ENCODE measurements around the gene TMEM43. TPM values are rescaled to one million over a fixed set of nuclear protein-coding genes. Genes with fewer than 3 reads are reported as not detected.
A peak's percentile ranks its signal among the peaks of the same experiment; 100 is the strongest.

The TMEM43 gene
- total RNA-seq, 1 experiment from 2014 or later = 120 TPM

DNA sequence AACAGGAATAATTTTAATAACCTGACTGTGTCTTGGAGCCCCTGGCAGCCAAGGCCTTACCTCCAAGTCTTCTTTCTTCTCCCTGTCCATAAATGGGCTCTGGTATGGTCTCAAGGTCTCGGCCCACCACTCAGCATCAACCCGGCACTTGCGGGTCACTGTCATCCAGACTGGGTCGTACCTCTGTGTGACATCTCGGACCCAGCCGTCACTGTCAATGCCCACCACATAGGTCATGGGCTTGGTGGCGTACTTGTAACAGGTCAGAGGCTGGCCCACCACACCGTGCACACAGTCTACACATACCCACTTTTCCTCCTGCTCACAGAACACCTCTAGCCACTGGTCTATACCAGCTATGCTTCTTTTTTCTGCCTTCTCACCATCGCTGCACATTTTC, 33.1 kb downstream of the TMEM43 start:
- TF ChIP-seq CTCF (IDR thresholded peaks at IDR 0.05; ENCODE audit: unreplicated experiment) = no peak
- ChIA-PET POLR2A (interaction anchor here (0.7 to 4.5 kb wide), 5 partner anchors 8 to 29 kb away, joined by 3 to 36 read pairs (median 3); partner anchors contain the start of genes LSM3 and XPC), CTCF (interaction anchor here (1.2 kb wide), 1 partner anchor 21 kb away, joined by 3 read pairs; the partner anchor contains the start of genes LSM3 and XPC)
- Mint-ChIP-seq H3K36me3 (ENCODE audit: insufficient read depth, unreplicated experiment) (peaks cover 100% of the 10 kb centered on the region), H3K27ac (ENCODE audit: low read depth, unreplicated experiment) (no peak overlapping the region), H3K4me3 (ENCODE audit: unreplicated experiment) (no peak overlapping the region), H3K4me1 (ENCODE audit: insufficient read depth, unreplicated experiment) (peaks cover 6% of the 10 kb centered on the region), H3K9me3 (ENCODE audit: unreplicated experiment) (no peaks in the 10 kb centered on the region), H3K27me3 (ENCODE audit: insufficient read depth, unreplicated experiment) (no peaks in the 10 kb centered on the region)
- intact Hi-C loops (cut with micrococcal nuclease) = no loop called here
- no peak for DNase-seq (ENCODE audit: unreplicated experiment)
- BruUV-seq (replicated peaks) = no TSS peak

DNA sequence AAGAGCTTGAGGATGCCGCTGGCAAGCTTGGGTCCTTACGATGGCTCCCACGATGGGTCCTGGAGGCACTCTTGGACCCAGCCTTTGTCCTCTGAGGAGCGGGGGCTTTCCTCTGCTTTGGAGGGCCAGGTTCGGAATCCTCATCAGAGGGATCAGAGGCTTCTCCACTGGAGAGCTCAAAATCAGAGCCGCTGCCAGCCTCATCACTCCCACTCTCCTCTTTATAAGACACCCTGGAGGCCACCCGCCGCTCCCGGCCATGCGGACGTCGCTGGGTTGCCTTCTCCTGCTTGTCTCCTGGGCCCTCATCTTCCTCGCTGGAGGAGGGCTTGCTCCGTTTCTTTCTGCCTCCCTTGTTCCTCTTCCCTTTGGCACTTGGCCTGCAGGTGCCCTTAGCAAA, 33.5 kb downstream of the TMEM43 start:
- Mint-ChIP-seq H3K9me3 (ENCODE audit: unreplicated experiment) (no peaks in the 10 kb centered on the region), H3K4me1 (ENCODE audit: insufficient read depth, unreplicated experiment) (peaks cover 6% of the 10 kb centered on the region), H3K36me3 (ENCODE audit: insufficient read depth, unreplicated experiment) (peaks cover 100% of the 10 kb centered on the region), H3K27ac (ENCODE audit: low read depth, unreplicated experiment) (no peak overlapping the region), H3K27me3 (ENCODE audit: insufficient read depth, unreplicated experiment) (no peaks in the 10 kb centered on the region), H3K4me3 (ENCODE audit: unreplicated experiment) (no peak overlapping the region)
- TSS peak; percentile 62 for BruUV-seq (replicated peaks)
- TF ChIP-seq CTCF (IDR thresholded peaks at IDR 0.05; ENCODE audit: unreplicated experiment) = no peak
- intact Hi-C loops (cut with micrococcal nuclease) = no loop called here
- ChIA-PET POLR2A (interaction anchor here (0.7 to 4.5 kb wide), 4 partner anchors 13 to 34 kb away, joined by 3 to 36 read pairs (median 4); partner anchors contain the start of genes CHCHD4 and TMEM43), CTCF (no interaction called here)
- no peak for DNase-seq (ENCODE audit: unreplicated experiment)

DNA sequence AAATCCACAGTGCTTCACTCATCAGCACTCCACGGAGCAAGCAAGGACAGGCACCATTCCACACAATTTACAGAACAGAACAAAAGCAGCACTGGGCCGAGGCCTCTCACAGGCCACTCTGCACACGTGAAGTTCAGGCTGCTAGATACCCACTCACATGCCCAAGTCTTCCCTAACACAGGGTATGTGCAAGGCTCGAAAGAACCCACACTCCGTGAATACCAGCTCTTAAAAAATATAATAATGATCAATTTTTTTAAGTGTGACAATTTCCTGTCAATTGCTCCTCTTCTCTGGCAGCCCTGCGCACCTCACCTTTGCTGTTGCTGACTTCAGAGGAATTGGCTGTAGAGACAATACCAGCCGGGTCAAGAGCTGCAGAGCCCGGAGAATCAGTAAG, 34.6 kb downstream of the TMEM43 start:
- Mint-ChIP-seq H3K4me3 (ENCODE audit: unreplicated experiment) (no peak overlapping the region), H3K27me3 (ENCODE audit: insufficient read depth, unreplicated experiment) (no peaks in the 10 kb centered on the region), H3K4me1 (ENCODE audit: insufficient read depth, unreplicated experiment) (peaks cover 6% of the 10 kb centered on the region), H3K9me3 (ENCODE audit: unreplicated experiment) (no peaks in the 10 kb centered on the region), H3K27ac (ENCODE audit: low read depth, unreplicated experiment) (no peak overlapping the region), H3K36me3 (ENCODE audit: insufficient read depth, unreplicated experiment) (peaks cover 100% of the 10 kb centered on the region)
- TF ChIP-seq CTCF (IDR thresholded peaks at IDR 0.05; ENCODE audit: unreplicated experiment) = no peak
- POLR2A ChIA-PET = interaction anchor here (0.7 to 4.5 kb wide), 7 partner anchors 14 to 1332 kb away, joined by 3 to 36 read pairs (median 3); partner anchors contain the start of genes CHCHD4, LSM3, TMEM43 and XPC
- intact Hi-C loops (cut with micrococcal nuclease) = no loop called here
- DNase-seq (ENCODE audit: unreplicated experiment) = no peak
- CTCF ChIA-PET = interaction anchor here (0.6 kb wide), 1 partner anchor 1048 kb away, joined by 3 read pairs; no protein-coding TSS in a partner anchor
- no TSS peak for BruUV-seq (replicated peaks)

GRCh38 chr3:14161282-14161681, 36.4 kb downstream of the TMEM43 start:
- Mint-ChIP-seq H3K27me3 (ENCODE audit: insufficient read depth, unreplicated experiment) (no peaks in the 10 kb centered on the region), H3K9me3 (ENCODE audit: unreplicated experiment) (no peaks in the 10 kb centered on the region), H3K4me3 (ENCODE audit: unreplicated experiment) (no peak overlapping the region), H3K36me3 (ENCODE audit: insufficient read depth, unreplicated experiment) (peaks cover 98% of the 10 kb centered on the region), H3K27ac (ENCODE audit: low read depth, unreplicated experiment) (no peak overlapping the region), H3K4me1 (ENCODE audit: insufficient read depth, unreplicated experiment) (peaks cover 11% of the 10 kb centered on the region)
- POLR2A ChIA-PET = interaction anchor here (0.6 to 2.1 kb wide), 5 partner anchors 8 to 32 kb away, joined by 3 to 10 read pairs (median 3); no protein-coding TSS in a partner anchor
- no peak for DNase-seq (ENCODE audit: unreplicated experiment)
- intact Hi-C loops (cut with micrococcal nuclease) = no loop called here
- CTCF ChIA-PET = interaction anchor here (1.4 kb wide), 1 partner anchor 42 kb away, joined by 4 read pairs; no protein-coding TSS in a partner anchor
- no TSS peak for BruUV-seq (replicated peaks)
- TF ChIP-seq CTCF (IDR thresholded peaks at IDR 0.05; ENCODE audit: unreplicated experiment) = no peak
